ENCODE measurements around the gene ZNRF3. TPM values are rescaled to one million over a fixed set of nuclear protein-coding genes. Genes with fewer than 3 reads are reported as not detected.
A peak's percentile ranks its signal among the peaks of the same experiment; 100 is the strongest.

Gene ZNRF3
- total and polyA plus RNA-seq, 2 experiments from 2014 or later, result 11.1 to 32.2 TPM

DNA sequence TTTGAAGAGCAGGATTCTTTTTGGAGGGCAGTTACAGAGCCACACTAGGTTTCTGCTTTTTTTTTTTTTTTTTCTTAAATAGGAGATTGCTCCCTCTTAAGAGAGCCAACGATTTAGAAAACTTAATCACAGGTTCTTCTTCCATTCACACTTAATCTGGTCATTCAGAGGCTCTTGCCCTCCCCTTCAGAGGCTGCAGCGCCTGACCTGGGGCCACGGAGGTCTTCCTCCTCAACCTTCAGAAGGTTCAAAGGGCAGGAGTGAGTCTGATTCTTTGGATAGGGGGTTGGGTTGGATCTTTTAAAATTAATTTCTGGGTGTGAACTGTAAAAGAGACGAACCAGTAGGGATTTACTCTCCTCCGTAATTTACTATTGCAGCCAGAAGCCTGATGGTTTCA, 57.1 kb downstream of the ZNRF3 start:
- Mint-ChIP-seq H3K36me3 (ENCODE audit: low read depth) (peaks cover 5% of the 10 kb centered on the region; the same call in 2 of the 3 replicates), H3K4me3 (peak overlapping the region; percentile 28; the same call in 1 of the 3 replicates), H3K27me3 (ENCODE audit: insufficient read depth, low read depth, poor library complexity) (peaks cover 5% of the 10 kb centered on the region), H3K9me3 (no peaks in the 10 kb centered on the region; the same call in 2 of the 3 replicates), H3K4me1 (peaks cover 61% of the 10 kb centered on the region), H3K27ac (peak overlapping the region; percentile 84)
- Histone ChIP-seq H3K4me1 (ENCODE audit: insufficient read depth) (peaks cover 57% of the 10 kb centered on the region), H3K9me2 (ENCODE audit: insufficient read depth) (no peaks in the 10 kb centered on the region), H3K4me3 (no peak overlapping the region), H3F3A (replicated peaks; ENCODE audit: low read depth) (no peaks in the 10 kb centered on the region), H3K27me3 (ENCODE audit: insufficient read depth) (no peaks in the 10 kb centered on the region), H3K27ac (ENCODE audit: low read depth) (peak overlapping the region; percentile 65; the same call in 1 of the 2 replicates), H3K4me2 (0 out of 2 replicates have a peak overlapping the region, but pooled peaks have one; percentile 8), H4K20me1 (replicated peaks; ENCODE audit: insufficient read depth) (peaks cover 35% of the 10 kb centered on the region), H3K79me2 (replicated peaks; ENCODE audit: insufficient read depth) (peaks cover 94% of the 10 kb centered on the region), H3K36me3 (ENCODE audit: insufficient read depth) (no peaks in the 10 kb centered on the region; the same call in 1 of the 2 replicates), H2AFZ (no peak overlapping the region)
- DNase-seq (ENCODE audit: low spot score) (no peak), ATAC-seq (no peak)
- TF ChIP-seq CREB1 (CRISPR knock-in tag; IDR thresholded peaks at IDR 0.05; ENCODE audit: low read depth), result no peak

DNA sequence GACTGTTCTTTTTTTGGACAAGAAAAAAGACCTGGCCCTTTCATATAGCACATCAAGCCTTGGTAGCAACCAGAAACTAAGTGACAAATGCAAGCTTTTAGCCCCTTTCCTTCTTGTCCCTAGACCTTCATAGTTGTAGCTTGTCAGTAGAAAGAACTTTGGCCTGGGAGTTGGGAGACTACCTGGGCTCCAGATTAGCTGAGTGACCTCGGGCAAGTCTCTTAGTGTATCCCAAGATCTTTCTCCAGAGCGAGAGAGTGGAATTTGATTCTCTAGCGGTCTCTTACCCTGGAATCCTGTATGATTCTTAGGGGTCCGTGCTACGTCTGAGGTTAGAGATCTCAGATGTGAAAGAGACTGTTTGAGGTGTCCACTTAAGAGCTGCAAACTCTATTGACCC, 59.0 kb downstream of the ZNRF3 start:
- peak overlapping the region; percentile 61 for H3K4me2 ChIP-seq
- DNase-seq (ENCODE audit: low spot score) (no peak), ATAC-seq (no peak)
- H3K79me2 ChIP-seq (replicated peaks; ENCODE audit: insufficient read depth), result peaks cover 98% of the 10 kb centered on the region
- no peaks in the 10 kb centered on the region; the same call in 1 of the 2 replicates for H3K36me3 ChIP-seq (ENCODE audit: insufficient read depth)
- peaks cover 57% of the 10 kb centered on the region for H3K4me1 ChIP-seq (ENCODE audit: insufficient read depth)
- no peaks in the 10 kb centered on the region for H3K9me2 ChIP-seq (ENCODE audit: insufficient read depth)
- H3F3A ChIP-seq (replicated peaks; ENCODE audit: low read depth), result no peaks in the 10 kb centered on the region
- no peak overlapping the region for H2AFZ ChIP-seq
- H4K20me1 ChIP-seq (replicated peaks; ENCODE audit: insufficient read depth), result peaks cover 29% of the 10 kb centered on the region
- H3K27me3 ChIP-seq (ENCODE audit: insufficient read depth), result no peaks in the 10 kb centered on the region
- no peak overlapping the region for H3K27ac Mint-ChIP-seq
- H3K4me1 Mint-ChIP-seq, result peaks cover 49% of the 10 kb centered on the region
- H3K4me3 ChIP-seq, result no peak overlapping the region
- H3K9me3 Mint-ChIP-seq, result peaks cover 8% of the 10 kb centered on the region
- H3K27ac ChIP-seq (ENCODE audit: low read depth), result no peak overlapping the region
- peaks cover 22% of the 10 kb centered on the region for H3K36me3 Mint-ChIP-seq (ENCODE audit: low read depth)
- H3K4me3 Mint-ChIP-seq, result no peak overlapping the region
- H3K27me3 Mint-ChIP-seq (ENCODE audit: insufficient read depth, low read depth, poor library complexity), result peaks cover 7% of the 10 kb centered on the region
- TF ChIP-seq, protein P1, sequence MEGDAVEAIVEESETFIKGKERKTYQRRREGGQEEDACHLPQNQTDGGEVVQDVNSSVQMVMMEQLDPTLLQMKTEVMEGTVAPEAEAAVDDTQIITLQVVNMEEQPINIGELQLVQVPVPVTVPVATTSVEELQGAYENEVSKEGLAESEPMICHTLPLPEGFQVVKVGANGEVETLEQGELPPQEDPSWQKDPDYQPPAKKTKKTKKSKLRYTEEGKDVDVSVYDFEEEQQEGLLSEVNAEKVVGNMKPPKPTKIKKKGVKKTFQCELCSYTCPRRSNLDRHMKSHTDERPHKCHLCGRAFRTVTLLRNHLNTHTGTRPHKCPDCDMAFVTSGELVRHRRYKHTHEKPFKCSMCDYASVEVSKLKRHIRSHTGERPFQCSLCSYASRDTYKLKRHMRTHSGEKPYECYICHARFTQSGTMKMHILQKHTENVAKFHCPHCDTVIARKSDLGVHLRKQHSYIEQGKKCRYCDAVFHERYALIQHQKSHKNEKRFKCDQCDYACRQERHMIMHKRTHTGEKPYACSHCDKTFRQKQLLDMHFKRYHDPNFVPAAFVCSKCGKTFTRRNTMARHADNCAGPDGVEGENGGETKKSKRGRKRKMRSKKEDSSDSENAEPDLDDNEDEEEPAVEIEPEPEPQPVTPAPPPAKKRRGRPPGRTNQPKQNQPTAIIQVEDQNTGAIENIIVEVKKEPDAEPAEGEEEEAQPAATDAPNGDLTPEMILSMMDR (conservative IDR thresholded peaks at IDR 0.05; ENCODE audit: low read depth in 2 of 2), result no peak
- no peak for TF ChIP-seq STAT1 (IDR thresholded peaks at IDR 0.05; ENCODE audit: unreplicated experiment)
- no peak for TF ChIP-seq POLR2AphosphoS5 (IDR thresholded peaks at IDR 0.05; ENCODE audit: low read depth)
- TF ChIP-seq, protein P2, sequence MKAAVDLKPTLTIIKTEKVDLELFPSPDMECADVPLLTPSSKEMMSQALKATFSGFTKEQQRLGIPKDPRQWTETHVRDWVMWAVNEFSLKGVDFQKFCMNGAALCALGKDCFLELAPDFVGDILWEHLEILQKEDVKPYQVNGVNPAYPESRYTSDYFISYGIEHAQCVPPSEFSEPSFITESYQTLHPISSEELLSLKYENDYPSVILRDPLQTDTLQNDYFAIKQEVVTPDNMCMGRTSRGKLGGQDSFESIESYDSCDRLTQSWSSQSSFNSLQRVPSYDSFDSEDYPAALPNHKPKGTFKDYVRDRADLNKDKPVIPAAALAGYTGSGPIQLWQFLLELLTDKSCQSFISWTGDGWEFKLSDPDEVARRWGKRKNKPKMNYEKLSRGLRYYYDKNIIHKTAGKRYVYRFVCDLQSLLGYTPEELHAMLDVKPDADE (IDR thresholded peaks at IDR 0.05), result no peak
- TF ChIP-seq EZH2phosphoT487 (IDR thresholded peaks at IDR 0.05; ENCODE audit: unreplicated experiment), result no peak
- TF ChIP-seq ZNF114 (CRISPR knock-in tag; IDR thresholded peaks at IDR 0.05), result no peak
- no peak for TF ChIP-seq EZH2 (IDR thresholded peaks at IDR 0.05; ENCODE audit: low read depth, unreplicated experiment)
- no peak for TF ChIP-seq CREB1 (CRISPR knock-in tag; IDR thresholded peaks at IDR 0.05; ENCODE audit: low read depth)
- TF ChIP-seq JUNB (IDR thresholded peaks at IDR 0.05; ENCODE audit: unreplicated experiment), result no peak
- TF ChIP-seq, protein P3, sequence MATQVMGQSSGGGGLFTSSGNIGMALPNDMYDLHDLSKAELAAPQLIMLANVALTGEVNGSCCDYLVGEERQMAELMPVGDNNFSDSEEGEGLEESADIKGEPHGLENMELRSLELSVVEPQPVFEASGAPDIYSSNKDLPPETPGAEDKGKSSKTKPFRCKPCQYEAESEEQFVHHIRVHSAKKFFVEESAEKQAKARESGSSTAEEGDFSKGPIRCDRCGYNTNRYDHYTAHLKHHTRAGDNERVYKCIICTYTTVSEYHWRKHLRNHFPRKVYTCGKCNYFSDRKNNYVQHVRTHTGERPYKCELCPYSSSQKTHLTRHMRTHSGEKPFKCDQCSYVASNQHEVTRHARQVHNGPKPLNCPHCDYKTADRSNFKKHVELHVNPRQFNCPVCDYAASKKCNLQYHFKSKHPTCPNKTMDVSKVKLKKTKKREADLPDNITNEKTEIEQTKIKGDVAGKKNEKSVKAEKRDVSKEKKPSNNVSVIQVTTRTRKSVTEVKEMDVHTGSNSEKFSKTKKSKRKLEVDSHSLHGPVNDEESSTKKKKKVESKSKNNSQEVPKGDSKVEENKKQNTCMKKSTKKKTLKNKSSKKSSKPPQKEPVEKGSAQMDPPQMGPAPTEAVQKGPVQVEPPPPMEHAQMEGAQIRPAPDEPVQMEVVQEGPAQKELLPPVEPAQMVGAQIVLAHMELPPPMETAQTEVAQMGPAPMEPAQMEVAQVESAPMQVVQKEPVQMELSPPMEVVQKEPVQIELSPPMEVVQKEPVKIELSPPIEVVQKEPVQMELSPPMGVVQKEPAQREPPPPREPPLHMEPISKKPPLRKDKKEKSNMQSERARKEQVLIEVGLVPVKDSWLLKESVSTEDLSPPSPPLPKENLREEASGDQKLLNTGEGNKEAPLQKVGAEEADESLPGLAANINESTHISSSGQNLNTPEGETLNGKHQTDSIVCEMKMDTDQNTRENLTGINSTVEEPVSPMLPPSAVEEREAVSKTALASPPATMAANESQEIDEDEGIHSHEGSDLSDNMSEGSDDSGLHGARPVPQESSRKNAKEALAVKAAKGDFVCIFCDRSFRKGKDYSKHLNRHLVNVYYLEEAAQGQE (IDR thresholded peaks at IDR 0.05; ENCODE audit: unreplicated experiment), result no peak
- no peak for TF ChIP-seq NANOG (IDR thresholded peaks at IDR 0.05; ENCODE audit: borderline replicate concordance)
